Endothelial cell (in vitro differentiated cells): Measurements from ENCODE around the gene RGL1. TPM values are rescaled to one million over a fixed set of nuclear protein-coding genes. Genes with fewer than 3 reads are reported as not detected.

Source experiments
- DNase-seq: peaks from one replicate; pipeline ENCODE4 v3.0.0; 2021; ENCODE audit warnings: low spot score
- H3K27ac Mint-ChIP-seq: one replicate; pipeline ENCODE4 v1.8.0; 2021; ENCODE audit warnings: mixed read lengths, inconsistent platforms; ENCODE audit not compliant: unreplicated experiment
- H3K27me3 Mint-ChIP-seq: one replicate; pipeline ENCODE4 v1.8.0; 2021; ENCODE audit warnings: mild to moderate bottlenecking, moderate library complexity, mixed read lengths, inconsistent platforms; ENCODE audit not compliant: unreplicated experiment
- H3K36me3 Mint-ChIP-seq: one replicate; pipeline ENCODE4 v1.8.0; 2021; ENCODE audit warnings: mild to moderate bottlenecking, low read depth, mixed read lengths, inconsistent platforms; ENCODE audit not compliant: unreplicated experiment
- H3K4me1 Mint-ChIP-seq: one replicate; pipeline ENCODE4 v1.8.0; 2021; ENCODE audit warnings: mild to moderate bottlenecking, mixed read lengths, inconsistent platforms; ENCODE audit not compliant: unreplicated experiment
- H3K4me3 Mint-ChIP-seq: one replicate; pipeline ENCODE4 v1.8.0; 2021; ENCODE audit warnings: mild to moderate bottlenecking, mixed read lengths, inconsistent platforms; ENCODE audit not compliant: unreplicated experiment
- H3K9me3 Mint-ChIP-seq: one replicate; pipeline ENCODE4 v1.8.0; 2021; ENCODE audit warnings: mixed read lengths, inconsistent platforms; ENCODE audit not compliant: unreplicated experiment
- total RNA-seq: library from RNA; stranded (reverse); fragmentation: NEBNext Ultra II Directional; extraction: Animal tissue kit (Norgen Biotek cat#: 25700); gene quantifications from one replicate; pipeline ENCODE4 v1.2.1, GENCODE V29; 2021; ENCODE audit not compliant: unreplicated experiment
- TF ChIP-seq, protein P1 (sequence below): fragments of 200-600 bp; sonication (generic); IDR thresholded peaks from one replicate; pipeline ENCODE4 v1.5.0; 2021; ENCODE audit warnings: antibody characterized with exemption; ENCODE audit not compliant: unreplicated experiment

Gene RGL1
- total RNA-seq, 1 donor from 2014 or later = 60.7 TPM

DNA sequence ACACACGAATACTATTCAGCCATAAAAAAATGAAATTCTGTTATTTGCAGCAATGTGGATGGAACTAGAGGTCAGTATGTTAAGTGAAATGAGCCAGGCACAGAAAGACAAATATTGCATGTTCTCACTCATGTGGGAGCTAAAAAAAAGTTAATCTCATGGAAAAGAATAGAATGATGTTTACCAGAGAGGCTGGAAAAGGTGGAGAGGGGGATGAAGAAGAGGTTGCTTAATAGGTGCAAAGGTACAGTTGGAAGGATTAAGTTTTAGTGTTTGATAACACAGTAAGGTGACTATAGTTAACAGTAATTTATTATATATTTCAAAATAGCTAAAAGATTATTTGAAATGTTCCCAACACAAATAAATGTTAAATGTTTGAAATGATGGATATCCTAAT lies 10.8 kb upstream of the RGL1 start:
- TF ChIP-seq, protein P1, sequence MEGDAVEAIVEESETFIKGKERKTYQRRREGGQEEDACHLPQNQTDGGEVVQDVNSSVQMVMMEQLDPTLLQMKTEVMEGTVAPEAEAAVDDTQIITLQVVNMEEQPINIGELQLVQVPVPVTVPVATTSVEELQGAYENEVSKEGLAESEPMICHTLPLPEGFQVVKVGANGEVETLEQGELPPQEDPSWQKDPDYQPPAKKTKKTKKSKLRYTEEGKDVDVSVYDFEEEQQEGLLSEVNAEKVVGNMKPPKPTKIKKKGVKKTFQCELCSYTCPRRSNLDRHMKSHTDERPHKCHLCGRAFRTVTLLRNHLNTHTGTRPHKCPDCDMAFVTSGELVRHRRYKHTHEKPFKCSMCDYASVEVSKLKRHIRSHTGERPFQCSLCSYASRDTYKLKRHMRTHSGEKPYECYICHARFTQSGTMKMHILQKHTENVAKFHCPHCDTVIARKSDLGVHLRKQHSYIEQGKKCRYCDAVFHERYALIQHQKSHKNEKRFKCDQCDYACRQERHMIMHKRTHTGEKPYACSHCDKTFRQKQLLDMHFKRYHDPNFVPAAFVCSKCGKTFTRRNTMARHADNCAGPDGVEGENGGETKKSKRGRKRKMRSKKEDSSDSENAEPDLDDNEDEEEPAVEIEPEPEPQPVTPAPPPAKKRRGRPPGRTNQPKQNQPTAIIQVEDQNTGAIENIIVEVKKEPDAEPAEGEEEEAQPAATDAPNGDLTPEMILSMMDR = no peak
- no peak for DNase-seq
- Mint-ChIP-seq H3K27ac (no peak overlapping the region), H3K9me3 (no peaks in the 10 kb centered on the region), H3K4me1 (peaks cover 5% of the 10 kb centered on the region), H3K4me3 (no peak overlapping the region), H3K27me3 (no peaks in the 10 kb centered on the region), H3K36me3 (no peaks in the 10 kb centered on the region)

DNA sequence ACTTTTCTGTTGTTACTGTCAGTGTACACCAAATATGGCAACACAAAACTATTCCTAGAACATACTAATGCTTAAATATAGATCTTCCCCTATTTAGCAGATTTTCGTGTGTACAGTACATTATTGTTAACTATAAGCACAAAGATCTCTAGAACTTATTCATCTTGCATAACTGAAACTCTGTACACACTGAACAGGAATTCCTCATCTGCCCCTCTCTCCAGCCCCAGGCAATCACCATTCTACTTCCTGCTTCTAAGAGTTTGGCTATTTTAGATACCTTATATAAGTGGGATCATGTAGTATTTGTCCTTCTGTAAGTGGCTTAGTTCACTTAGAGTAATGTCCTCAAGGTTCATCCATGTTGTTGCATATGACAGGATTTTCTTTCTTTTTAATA lies 4.5 kb upstream of the RGL1 start:
- no peak overlapping the region for H3K4me3 Mint-ChIP-seq
- H3K4me1 Mint-ChIP-seq = peaks cover 15% of the 10 kb centered on the region
- peaks cover 8% of the 10 kb centered on the region for H3K36me3 Mint-ChIP-seq
- no peaks in the 10 kb centered on the region for H3K9me3 Mint-ChIP-seq
- TF ChIP-seq, protein P1 = no peak
- no peak overlapping the region for H3K27ac Mint-ChIP-seq
- peaks cover 4% of the 10 kb centered on the region for H3K27me3 Mint-ChIP-seq
- DNase-seq = no peak

DNA sequence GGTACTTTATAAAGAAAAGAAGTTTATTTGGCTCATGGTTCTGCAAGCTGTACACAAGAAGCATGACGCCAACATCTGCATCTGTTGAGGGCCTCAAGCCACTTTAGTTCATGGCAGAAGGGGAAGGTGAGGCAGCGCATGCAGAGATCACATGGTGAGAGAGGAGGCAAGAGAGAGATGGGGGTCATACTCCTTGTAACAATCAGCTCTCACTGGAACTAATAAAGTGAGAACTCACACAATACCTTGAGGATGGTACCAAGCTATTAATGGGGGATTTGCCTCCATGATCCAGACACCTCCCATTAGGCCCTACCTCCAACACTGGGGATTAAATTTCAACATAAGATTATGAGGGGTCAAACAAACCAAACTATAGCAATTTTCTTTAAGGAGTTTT lies 3.3 kb upstream of the RGL1 start:
- Mint-ChIP-seq H3K36me3 (peaks cover 8% of the 10 kb centered on the region), H3K4me1 (peaks cover 24% of the 10 kb centered on the region), H3K27ac (no peak overlapping the region), H3K27me3 (peaks cover 4% of the 10 kb centered on the region), H3K4me3 (no peak overlapping the region), H3K9me3 (no peaks in the 10 kb centered on the region)
- TF ChIP-seq, protein P1 = no peak
- DNase-seq = no peak

DNA sequence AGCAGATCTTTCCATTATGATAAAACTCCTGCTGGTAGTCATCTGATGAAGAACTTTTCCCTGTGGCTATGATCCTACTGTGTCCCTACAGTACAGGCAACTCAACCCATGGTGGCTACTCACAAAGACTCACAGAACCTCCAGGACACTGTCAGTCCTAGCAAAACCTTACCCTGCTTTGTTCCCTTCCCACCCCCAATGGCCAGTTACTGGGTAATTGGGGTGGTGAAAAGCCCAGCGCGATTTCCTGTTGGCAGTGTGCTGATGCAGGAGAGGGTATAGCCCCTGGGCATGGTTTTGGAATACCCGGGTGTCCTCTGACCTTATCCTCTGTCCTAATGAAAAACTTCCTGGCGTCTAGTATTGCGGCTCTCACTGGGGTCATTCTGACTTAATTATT lies 533 bp upstream of the RGL1 start:
- H3K9me3 Mint-ChIP-seq = no peaks in the 10 kb centered on the region
- peaks cover 4% of the 10 kb centered on the region for H3K27me3 Mint-ChIP-seq
- peak overlapping the region; percentile 64 for H3K27ac Mint-ChIP-seq
- TF ChIP-seq, protein P1 = no peak
- no peak for DNase-seq
- peak overlapping the region; percentile 100 for H3K4me3 Mint-ChIP-seq
- peaks cover 19% of the 10 kb centered on the region for H3K36me3 Mint-ChIP-seq
- peaks cover 51% of the 10 kb centered on the region for H3K4me1 Mint-ChIP-seq

DNA sequence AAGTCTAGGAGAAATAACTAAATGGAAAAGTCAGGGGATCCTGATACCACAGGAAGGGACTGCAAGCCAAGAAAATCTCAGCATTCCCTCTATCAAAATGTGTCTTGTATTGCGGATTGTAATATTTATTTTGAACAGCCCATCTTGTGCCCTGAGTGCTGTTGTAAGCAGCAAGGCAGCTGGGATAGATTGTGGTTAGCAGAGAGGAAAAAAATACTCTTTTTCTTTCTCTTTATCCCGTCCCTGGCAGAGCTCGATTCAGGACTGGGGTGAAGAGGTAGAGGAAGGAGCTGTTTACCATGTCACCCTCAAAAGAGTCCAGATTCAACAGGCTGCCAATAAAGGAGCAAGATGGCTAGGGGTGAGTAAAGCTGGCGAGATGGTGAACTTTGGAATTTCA lies 1.2 kb downstream of the RGL1 start:
- peak overlapping the region; percentile 100 for H3K4me3 Mint-ChIP-seq
- DNase-seq = no peak
- H3K9me3 Mint-ChIP-seq = no peaks in the 10 kb centered on the region
- peaks cover 4% of the 10 kb centered on the region for H3K27me3 Mint-ChIP-seq
- H3K27ac Mint-ChIP-seq = peak overlapping the region; percentile 4
- TF ChIP-seq, protein P1 = no peak
- H3K36me3 Mint-ChIP-seq = peaks cover 31% of the 10 kb centered on the region
- peaks cover 66% of the 10 kb centered on the region for H3K4me1 Mint-ChIP-seq
